Naive thymus-derived CD4-positive, alpha-beta T cell (primary cell): ENCODE measurements around the gene VRK2. TPM values are rescaled to one million over a fixed set of nuclear protein-coding genes. Genes with fewer than 3 reads are reported as not detected.

Source experiments
- ATAC-seq: fragments of 150-1000 bp; cut with Tn5 transposase; 2 replicates; pipeline ENCODE4 v1.10.0; 2021; ENCODE audit warnings: mild to moderate bottlenecking, moderate library complexity
- CTCF ChIA-PET: fragments of 350-600 bp; sonication (Branson Sonifier 250); formaldehyde crosslinking; loops from one replicate; lab custom pipeline; 2021; ENCODE audit warnings: antibody characterized with exemption; lab: Charles Lee
- POLR2A ChIA-PET: fragments of 350-600 bp; sonication (Branson Sonifier 250); formaldehyde crosslinking; loops from one replicate; lab custom pipeline; 2021; ENCODE audit warnings: antibody characterized with exemption, inconsistent platforms; lab: Charles Lee
- DNase-seq, 9 donors: peaks; one replicate each; pipeline versions ENCODE4 v3.0.0 to v3.0.0-alpha.2; 2020 to 2022; ENCODE audit warnings: mixed read lengths in 1 of 9
- H3K27ac ChIP-seq: one replicate; pipeline ENCODE4 v1.7.0; 2013; ENCODE audit warnings: mild to moderate bottlenecking, low read depth, low read length, moderate library complexity
- H3K27me3 ChIP-seq, 2 donors: one replicate each; pipeline ENCODE4 v1.7.0; 2013; ENCODE audit warnings: low read length in 2 of 2, mild to moderate bottlenecking in 2 of 2, moderate library complexity in 2 of 2; ENCODE audit not compliant: control insufficient read depth in 2 of 2, insufficient read depth in 2 of 2
- H3K36me3 ChIP-seq, 3 experiments: 1 replicate in 2 of 3; 2 replicates in 1 of 3; pipeline ENCODE4 v1.7.0; 2013; ENCODE audit warnings: low read length in 3 of 3, mild to moderate bottlenecking in 3 of 3, moderate library complexity in 1 of 3; ENCODE audit not compliant: insufficient read depth in 3 of 3, control insufficient read depth in 2 of 3
- H3K4me1 ChIP-seq, 2 donors: one replicate each; pipeline ENCODE4 v1.7.0; 2013; ENCODE audit warnings: low read length in 2 of 2, mild to moderate bottlenecking in 2 of 2, moderate library complexity in 1 of 2; ENCODE audit not compliant: control insufficient read depth in 2 of 2, insufficient read depth in 2 of 2
- H3K4me3 ChIP-seq: 2 replicates; pipeline ENCODE4 v1.7.0; 2013; ENCODE audit warnings: mild to moderate bottlenecking, low read length
- H3K9me3 ChIP-seq, 3 experiments: 1 replicate in 2 of 3; 2 replicates in 1 of 3; pipeline ENCODE4 v1.7.0; 2013; ENCODE audit warnings: low read length in 3 of 3; ENCODE audit not compliant: control insufficient read depth in 2 of 3
- H3K27ac Mint-ChIP-seq, 9 donors: one replicate each; pipeline ENCODE4 v1.8.0; 2020 to 2022; ENCODE audit warnings: mixed read lengths in 9 of 9, mild to moderate bottlenecking in 8 of 9, moderate library complexity in 5 of 9, inconsistent platforms in 2 of 9
- H3K27me3 Mint-ChIP-seq, 5 donors: one replicate each; pipeline ENCODE4 v1.8.0; 2021 to 2022; ENCODE audit warnings: mixed read lengths in 5 of 5, mild to moderate bottlenecking in 1 of 5
- H3K36me3 Mint-ChIP-seq, 5 donors: one replicate each; pipeline ENCODE4 v1.8.0; 2020 to 2022; ENCODE audit warnings: mixed read lengths in 5 of 5, mild to moderate bottlenecking in 3 of 5, inconsistent platforms in 1 of 5
- H3K4me1 Mint-ChIP-seq, 7 donors: one replicate each; pipeline ENCODE4 v1.8.0; 2020 to 2022; ENCODE audit warnings: mixed read lengths in 7 of 7, mild to moderate bottlenecking in 3 of 7, inconsistent platforms in 1 of 7
- H3K4me3 Mint-ChIP-seq, 10 donors: one replicate each; pipeline ENCODE4 v1.8.0; 2020 to 2022; ENCODE audit warnings: mild to moderate bottlenecking in 10 of 10, mixed read lengths in 10 of 10, moderate library complexity in 6 of 10, inconsistent platforms in 2 of 10
- H3K9me3 Mint-ChIP-seq, 11 donors: one replicate each; pipeline ENCODE4 v1.8.0; 2020 to 2022; ENCODE audit warnings: mixed read lengths in 11 of 11, mild to moderate bottlenecking in 4 of 11, inconsistent platforms in 1 of 11, moderate library complexity in 1 of 11
- intact Hi-C, 2 donors: fragments of 100-400 bp; cut with micrococcal nuclease; formaldehyde crosslinking; loops; one replicate each; pipeline ENCODE4 v1.15.1; 2023
- polyA plus RNA-seq, 2 donors: library from polyadenylated mRNA; unstranded; fragments of 300-500 nt; fragmentation: Illumina TruSeq; gene quantifications; one replicate each; pipeline ENCODE4 v1.2.3, GENCODE V29; 2021
- total RNA-seq, 6 experiments: library from RNA in 5 of 6; stranded (reverse) in 5 of 6; gene quantifications; 1 replicate in 5 of 6; 2 replicates in 1 of 6; pipeline ENCODE4 v1.2.3 and lab custom pipeline; 2021 to 2026

VRK2 gene
- total and polyA plus RNA-seq, 7 experiments from 2014 or later = 13.1 to 24.5 (median 15.2) TPM

DNA sequence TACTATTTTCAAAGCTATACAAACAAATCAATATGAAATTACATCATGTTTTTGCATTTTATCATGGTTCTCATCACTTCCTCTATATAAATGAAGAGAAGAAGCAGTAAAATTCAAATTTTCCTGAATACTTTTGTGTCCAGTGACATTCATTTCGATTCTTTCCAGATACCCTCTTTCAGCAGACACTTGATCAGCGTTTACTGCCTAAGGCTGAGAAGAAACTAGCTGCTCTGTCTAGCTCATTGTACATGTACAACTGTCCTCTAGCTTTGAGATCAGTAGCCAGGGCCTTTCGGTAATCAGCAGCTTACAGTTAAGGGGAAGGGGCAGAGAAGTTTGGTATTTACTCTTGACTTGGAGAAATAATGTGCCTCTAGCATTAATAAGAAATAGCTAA is 4.8 kb downstream of the VRK2 start:
- intact Hi-C loops = no loop called here
- Mint-ChIP-seq H3K4me3 (no peak overlapping the region), H3K36me3 (peaks cover under 1 to 11% (median 6%) of the 10 kb centered on the region in 5 donors), H3K27ac (no peak overlapping the region), H3K9me3 (no peaks in the 10 kb centered on the region), H3K4me1 (peaks cover 12 to 35% (median 22%) of the 10 kb centered on the region in 7 donors), H3K27me3 (no peaks in the 10 kb centered on the region)
- Histone ChIP-seq H3K9me3 (no peaks in the 10 kb centered on the region), H3K27ac (no peak overlapping the region), H3K4me3 (no peak overlapping the region), H3K4me1 (peaks cover 5 to 9% of the 10 kb centered on the region in 2 donors), H3K36me3 (peaks cover 0 to 3% (median 0%) of the 10 kb centered on the region in 3 experiments), H3K27me3 (no peaks in the 10 kb centered on the region)
- ChIA-PET POLR2A (no interaction called here), CTCF (no interaction called here)
- DNase-seq (no peak), ATAC-seq (no peak)

DNA sequence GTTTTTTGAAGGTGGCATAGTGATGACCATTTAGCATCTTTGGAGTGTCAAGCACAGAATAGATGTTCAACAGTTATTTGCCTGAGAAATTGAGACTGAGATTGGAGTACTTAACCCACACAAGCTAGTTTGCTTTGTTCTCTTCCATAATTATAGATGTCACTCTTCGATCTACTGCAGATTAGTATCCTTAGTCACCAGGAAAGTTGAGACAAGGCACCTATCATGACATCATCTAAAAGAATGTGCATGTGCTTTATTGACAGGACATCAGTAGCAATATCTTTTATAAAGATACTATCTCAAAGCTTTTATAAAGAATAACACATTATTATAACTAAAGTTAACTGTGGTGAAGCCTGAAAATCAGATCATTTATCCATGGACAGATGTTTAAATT is 6.4 kb downstream of the VRK2 start:
- no peak overlapping the region for H3K4me3 Mint-ChIP-seq
- Histone ChIP-seq H3K4me3 (no peak overlapping the region), H3K27ac (no peak overlapping the region), H3K9me3 (no peaks in the 10 kb centered on the region), H3K27me3 (no peaks in the 10 kb centered on the region), H3K4me1 (peaks cover 0 to 2% of the 10 kb centered on the region in 2 donors), H3K36me3 (peaks cover 0 to 6% (median 3%) of the 10 kb centered on the region in 3 experiments)
- POLR2A ChIA-PET = no interaction called here
- ATAC-seq (no peak), DNase-seq (no peak)
- no peaks in the 10 kb centered on the region for H3K27me3 Mint-ChIP-seq
- CTCF ChIA-PET = no interaction called here
- intact Hi-C loops = no loop called here
- H3K36me3 Mint-ChIP-seq = peaks cover 3 to 22% (median 10%) of the 10 kb centered on the region in 5 donors
- peaks cover 13 to 29% (median 18%) of the 10 kb centered on the region in 7 donors for H3K4me1 Mint-ChIP-seq
- no peaks in the 10 kb centered on the region for H3K9me3 Mint-ChIP-seq
- H3K27ac Mint-ChIP-seq = no peak overlapping the region

DNA sequence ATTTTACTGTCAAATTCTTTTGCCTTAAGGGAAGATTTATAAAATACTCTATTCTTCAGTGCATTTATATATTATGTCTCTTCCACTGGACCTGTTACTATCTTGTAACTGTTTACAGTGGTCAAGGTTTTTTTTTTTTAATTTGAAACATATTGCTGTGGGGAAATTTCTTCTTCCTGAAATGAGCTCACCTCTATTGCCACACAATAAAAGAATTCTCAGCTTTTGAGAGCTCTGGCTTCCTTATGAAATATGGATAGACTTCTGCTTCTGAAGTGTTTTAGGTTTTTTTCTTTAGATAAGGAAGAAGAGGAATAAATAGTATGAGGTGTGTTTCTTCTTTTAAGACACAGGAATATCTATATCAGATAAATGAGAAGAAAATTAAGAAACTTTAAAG is 7.7 kb downstream of the VRK2 start:
- Histone ChIP-seq H3K9me3 (no peaks in the 10 kb centered on the region), H3K27me3 (no peaks in the 10 kb centered on the region), H3K4me3 (no peak overlapping the region), H3K27ac (no peak overlapping the region), H3K36me3 (peaks cover 0 to 6% (median 3%) of the 10 kb centered on the region in 3 experiments), H3K4me1 (no peaks in the 10 kb centered on the region)
- Mint-ChIP-seq H3K4me3 (no peak overlapping the region), H3K27ac (no peak overlapping the region), H3K4me1 (peaks cover 2 to 16% (median 8%) of the 10 kb centered on the region in 7 donors), H3K36me3 (peaks cover 3 to 31% (median 13%) of the 10 kb centered on the region in 5 donors), H3K9me3 (no peaks in the 10 kb centered on the region), H3K27me3 (no peaks in the 10 kb centered on the region)
- CTCF ChIA-PET = no interaction called here
- POLR2A ChIA-PET = interaction anchor here (1.2 kb wide), 1 partner anchor 9 kb away, joined by 5 read pairs; no protein-coding TSS in a partner anchor
- ATAC-seq = no peak
- intact Hi-C loops = no loop called here
- no peak for DNase-seq

DNA sequence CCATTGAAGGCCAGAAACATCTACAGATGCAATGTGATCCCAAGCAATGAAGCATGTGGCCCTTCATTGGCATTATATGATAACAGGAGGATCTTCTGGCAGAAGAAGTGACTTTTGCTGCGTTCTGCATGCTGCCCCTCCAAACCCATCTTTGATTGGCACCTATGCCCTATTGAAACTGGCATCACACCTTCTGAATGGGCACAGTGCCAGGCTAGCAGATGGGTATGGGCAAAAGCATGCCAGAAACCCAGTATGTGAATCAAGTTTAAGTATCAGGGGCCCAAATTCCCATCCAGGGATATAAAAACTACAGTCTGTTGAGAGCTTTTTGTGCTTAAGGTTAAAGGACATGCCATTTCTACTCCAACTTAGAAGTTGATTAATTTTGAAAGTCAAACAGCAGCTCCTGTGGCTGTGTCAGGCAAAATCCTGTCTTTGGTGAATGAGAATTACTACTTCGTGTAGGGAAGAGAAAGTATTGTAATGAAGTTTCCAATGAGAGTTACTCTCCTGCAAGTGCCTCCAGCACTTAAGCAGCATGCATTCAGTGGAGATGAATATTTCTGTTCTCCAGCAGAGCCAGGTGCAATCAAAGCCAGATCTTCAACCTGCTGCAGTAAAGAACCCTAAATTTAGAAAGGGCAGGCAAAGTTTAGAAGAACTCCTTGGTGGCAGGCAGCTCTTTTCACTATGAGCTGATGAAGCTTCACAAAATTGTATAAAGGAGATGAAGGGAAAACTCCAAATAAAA is 8.6 kb downstream of the VRK2 start:
- Mint-ChIP-seq H3K4me3 (no peak overlapping the region), H3K36me3 (peaks cover 3 to 37% (median 13%) of the 10 kb centered on the region in 5 donors), H3K27ac (no peak overlapping the region), H3K9me3 (no peaks in the 10 kb centered on the region), H3K4me1 (peaks cover 0 to 16% (median 6%) of the 10 kb centered on the region in 7 donors), H3K27me3 (no peaks in the 10 kb centered on the region)
- POLR2A ChIA-PET = interaction anchor here (0.5 to 1.5 kb wide), 4 partner anchors 9 to 35 kb away, joined by 3 to 5 read pairs (median 4); partner anchors contain the start of gene VRK2
- intact Hi-C loops = no loop called here
- Histone ChIP-seq H3K4me1 (no peaks in the 10 kb centered on the region), H3K9me3 (no peaks in the 10 kb centered on the region), H3K36me3 (peaks cover 0 to 6% (median 3%) of the 10 kb centered on the region in 3 experiments), H3K4me3 (no peak overlapping the region), H3K27me3 (no peaks in the 10 kb centered on the region), H3K27ac (no peak overlapping the region)
- DNase-seq (no peak), ATAC-seq (no peak)
- CTCF ChIA-PET = no interaction called here

DNA sequence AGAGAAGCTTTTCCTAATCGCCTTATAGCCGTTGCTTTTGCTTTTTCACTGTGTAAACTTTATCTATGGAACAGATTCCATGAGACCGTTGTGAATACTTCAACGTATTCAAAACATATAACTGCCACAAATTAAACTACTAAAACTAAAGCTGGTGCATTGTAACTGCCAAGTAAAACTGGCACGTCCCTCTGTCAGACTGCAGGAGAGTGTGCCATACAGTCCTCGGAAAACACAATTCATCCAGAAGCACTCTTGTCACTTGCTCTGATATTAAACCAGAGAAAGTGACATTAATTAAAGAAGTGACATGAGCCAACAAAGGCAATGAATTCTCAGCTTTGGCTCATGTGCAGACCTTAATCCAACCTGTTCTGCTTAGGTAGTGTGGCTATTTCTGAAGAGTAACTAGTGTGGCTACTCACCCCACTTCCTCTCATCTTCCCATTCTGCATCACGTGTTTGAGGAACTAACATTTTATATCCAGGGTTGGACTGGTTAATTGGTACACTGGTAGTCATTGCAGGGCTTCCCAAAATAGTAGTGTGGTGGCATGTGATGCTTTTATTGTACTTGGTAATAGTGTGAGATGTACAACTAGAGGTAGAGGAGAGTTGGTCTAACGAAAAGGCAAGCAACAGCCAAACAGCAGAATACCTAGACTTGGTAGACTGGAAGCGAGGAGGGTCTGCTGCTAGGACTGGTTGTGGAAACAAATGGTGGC is 9.7 kb downstream of the VRK2 start:
- H3K27ac Mint-ChIP-seq = no peak overlapping the region
- POLR2A ChIA-PET = interaction anchor here (1.5 kb wide), 1 partner anchor 10 kb away, joined by 4 read pairs; the partner anchor contains the start of gene VRK2
- intact Hi-C loops = no loop called here

DNA sequence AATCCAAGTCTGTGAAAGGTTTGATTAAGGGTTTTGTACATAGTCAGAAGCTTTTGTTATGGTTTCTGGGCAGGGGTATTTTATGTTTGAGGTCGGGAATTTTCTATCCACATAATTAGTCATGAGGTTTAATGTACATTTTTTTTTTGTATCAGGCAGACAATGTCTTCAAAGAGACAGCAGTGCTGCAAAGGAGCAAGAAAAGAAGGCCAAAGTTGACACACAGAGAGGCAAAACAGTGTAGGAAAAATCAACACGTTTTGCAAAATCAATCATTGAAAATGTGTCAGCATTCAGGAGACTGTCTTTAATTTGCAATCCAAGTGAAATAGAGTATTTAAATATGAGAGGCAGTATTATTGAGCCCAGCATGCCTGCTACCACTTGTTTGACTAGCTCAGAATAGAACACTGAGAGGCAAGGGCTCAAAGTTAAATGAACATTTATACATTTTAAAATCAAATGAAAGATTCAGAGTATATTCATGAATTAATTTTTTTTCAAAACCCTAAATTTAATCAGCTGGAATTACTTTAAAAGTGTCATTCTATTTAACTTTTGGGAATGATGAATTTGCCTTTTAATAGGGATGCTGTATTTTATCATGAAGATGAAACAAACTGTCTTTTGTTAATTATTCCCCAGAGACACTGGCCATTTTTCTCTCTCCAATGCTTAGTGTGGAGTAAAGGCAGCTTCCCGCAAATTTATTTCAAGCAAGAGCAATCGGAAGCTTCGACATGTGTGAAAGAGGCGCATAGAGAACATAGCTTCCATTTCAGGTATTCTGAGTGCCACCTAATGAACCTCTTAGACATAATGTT is 11.3 kb downstream of the VRK2 start:
- ChIA-PET CTCF (interaction anchor here (0.6 kb wide), 1 partner anchor 62 kb away, joined by 3 read pairs; no protein-coding TSS in a partner anchor), POLR2A (interaction anchor here (0.6 kb wide), 1 partner anchor 63 kb away, joined by 3 read pairs; no protein-coding TSS in a partner anchor)
- intact Hi-C loops = no loop called here
- Histone ChIP-seq H3K4me3 (no peak overlapping the region), H3K9me3 (no peaks in the 10 kb centered on the region), H3K27me3 (no peaks in the 10 kb centered on the region), H3K36me3 (peaks cover 0 to 6% (median 0%) of the 10 kb centered on the region in 3 experiments), H3K27ac (no peak overlapping the region), H3K4me1 (no peaks in the 10 kb centered on the region)
- Mint-ChIP-seq H3K4me1 (peaks cover 7 to 24% (median 14%) of the 10 kb centered on the region in 7 donors), H3K27ac (no peak overlapping the region), H3K36me3 (peaks cover 3 to 46% (median 19%) of the 10 kb centered on the region in 5 donors), H3K9me3 (no peaks in the 10 kb centered on the region), H3K27me3 (no peaks in the 10 kb centered on the region), H3K4me3 (no peak overlapping the region)
- DNase-seq (no peak), ATAC-seq (no peak)

More for the DNA sequence above, 9.7 kb downstream of the VRK2 start:
- H3K36me3 Mint-ChIP-seq = peaks cover 3 to 41% (median 14%) of the 10 kb centered on the region in 5 donors
- Histone ChIP-seq H3K36me3 (peaks cover 0 to 6% (median 3%) of the 10 kb centered on the region in 3 experiments), H3K27ac (no peak overlapping the region), H3K4me1 (no peaks in the 10 kb centered on the region), H3K27me3 (no peaks in the 10 kb centered on the region), H3K4me3 (no peak overlapping the region), H3K9me3 (no peaks in the 10 kb centered on the region)
- no peak for DNase-seq
- H3K9me3 Mint-ChIP-seq = no peaks in the 10 kb centered on the region
- H3K4me3 Mint-ChIP-seq = no peak overlapping the region
- no peak for ATAC-seq
- no peaks in the 10 kb centered on the region for H3K27me3 Mint-ChIP-seq
- CTCF ChIA-PET = no interaction called here
- H3K4me1 Mint-ChIP-seq = peaks cover 0 to 19% (median 6%) of the 10 kb centered on the region in 7 donors
